SK-N-MC (cell line): ENCODE measurements around the gene CFP.

Experiments used
- EZH2 ChIP-seq: fragments of 200-600 bp; sonication (generic); IDR thresholded peaks from one replicate; pipeline ENCODE4 v1.6.1; 2017; ENCODE audit warnings: antibody characterized with exemption
- FOXP2 ChIP-seq: optimal IDR thresholded peaks from 2 replicates; pipeline ENCODE3; 2011; ENCODE audit warnings: mild to moderate bottlenecking, moderate library complexity; ENCODE audit not compliant: insufficient read depth; ENCODE audit errors: extremely low read length, control extremely low read depth
- POLR2AphosphoS5 ChIP-seq: IDR thresholded peaks from 2 replicates; pipeline ENCODE4 v1.6.1; 2012; ENCODE audit warnings: mild to moderate bottlenecking, low read depth, low read length, borderline replicate concordance

- no peak for TF ChIP-seq EZH2
- TF ChIP-seq POLR2AphosphoS5 = no peak
- TF ChIP-seq FOXP2 = no peak
Measured at GRCh38 chrX:47625365-47625764, 4.4 kb downstream of the CFP start.
